Trophoblast cell (in vitro differentiated cells and primary cell): ENCODE data around the gene NLE1.
A peak's percentile ranks its signal among the peaks of the same experiment; 100 is the strongest.

Source experiments
- DNase-seq, 2 donors: peaks; one replicate each; pipeline ENCODE4 v3.0.0-alpha.2; 2016
- H2AFZ ChIP-seq: 2 replicates; pipeline ENCODE4 v1.6.1; 2013; ENCODE audit warnings: low read length, moderate library complexity, mild to moderate bottlenecking; ENCODE audit not compliant: insufficient read depth, poor library complexity
- H2AK5ac ChIP-seq: 2 replicates; pipeline ENCODE4 v1.6.1; 2013; ENCODE audit warnings: mild to moderate bottlenecking, low read length
- H2BK120ac ChIP-seq: 2 replicates; pipeline ENCODE4 v1.6.1; 2013; ENCODE audit warnings: low read length, mild to moderate bottlenecking, moderate library complexity; ENCODE audit not compliant: insufficient read depth, poor library complexity
- H2BK12ac ChIP-seq: 2 replicates; pipeline ENCODE4 v1.6.1; 2013; ENCODE audit warnings: mild to moderate bottlenecking, low read length, moderate library complexity
- H2BK5ac ChIP-seq: 2 replicates; pipeline ENCODE4 v1.6.1; 2013; ENCODE audit warnings: low read length, low read depth, moderate library complexity, mild to moderate bottlenecking; ENCODE audit not compliant: poor library complexity
- H3K14ac ChIP-seq: 2 replicates; pipeline ENCODE4 v1.6.1; 2013; ENCODE audit warnings: mild to moderate bottlenecking, low read length
- H3K18ac ChIP-seq: 2 replicates; pipeline ENCODE4 v1.6.1; 2013; ENCODE audit warnings: mild to moderate bottlenecking, low read length
- H3K23ac ChIP-seq: 2 replicates; pipeline ENCODE4 v1.6.1; 2013; ENCODE audit warnings: low read length
- H3K27ac ChIP-seq: 2 replicates; pipeline ENCODE4 v1.5.1; 2013; ENCODE audit warnings: low read depth, mild to moderate bottlenecking, inconsistent platforms, low read length, moderate library complexity
- H3K27me3 ChIP-seq: 2 replicates; pipeline ENCODE4 v1.6.1; 2013; ENCODE audit warnings: inconsistent platforms, mild to moderate bottlenecking, low read length, moderate library complexity; ENCODE audit not compliant: insufficient read depth
- H3K36me3 ChIP-seq, 2 experiments: 1 replicate in 1 of 2; 2 replicates in 1 of 2; pipeline ENCODE4 v1.6.1; 2013; ENCODE audit warnings: low read length in 2 of 2, mild to moderate bottlenecking in 2 of 2, moderate library complexity in 1 of 2; ENCODE audit not compliant: insufficient read depth in 2 of 2, control insufficient read depth in 1 of 2
- H3K4ac ChIP-seq: 2 replicates; pipeline ENCODE4 v1.6.1; 2013; ENCODE audit warnings: low read depth, mild to moderate bottlenecking, low read length, moderate library complexity
- H3K4me1 ChIP-seq, 2 experiments: 1 replicate in 1 of 2; 2 replicates in 1 of 2; pipeline ENCODE4 v1.6.1; 2013; ENCODE audit warnings: low read length in 2 of 2, mild to moderate bottlenecking in 2 of 2, moderate library complexity in 1 of 2; ENCODE audit not compliant: insufficient read depth in 2 of 2, control insufficient read depth in 1 of 2
- H3K4me2 ChIP-seq: 2 replicates; pipeline ENCODE4 v1.6.1; 2013; ENCODE audit warnings: inconsistent platforms, mild to moderate bottlenecking, low read length, moderate library complexity
- H3K4me3 ChIP-seq: 2 replicates; pipeline ENCODE4 v1.5.1; 2013; ENCODE audit warnings: mild to moderate bottlenecking, low read depth, low read length, inconsistent platforms
- H3K79me1 ChIP-seq: one replicate; pipeline ENCODE4 v1.6.1; 2013; ENCODE audit warnings: low read length
- H3K79me2 ChIP-seq: 2 replicates; pipeline ENCODE4 v1.6.1; 2013; ENCODE audit warnings: low read length, mild to moderate bottlenecking; ENCODE audit not compliant: control insufficient read depth, insufficient read depth, poor library complexity
- H3K9ac ChIP-seq: 2 replicates; pipeline ENCODE4 v1.6.1; 2013; ENCODE audit warnings: mild to moderate bottlenecking, low read length
- H3K9me3 ChIP-seq: 2 replicates; pipeline ENCODE4 v1.6.1; 2013; ENCODE audit warnings: low read depth, mild to moderate bottlenecking, control low read depth, inconsistent platforms, low read length; ENCODE audit not compliant: insufficient read depth
- H4K12ac ChIP-seq: 2 replicates; pipeline ENCODE4 v1.6.1; 2013; ENCODE audit warnings: low read depth, mild to moderate bottlenecking, low read length, moderate library complexity
- H4K8ac ChIP-seq: 2 replicates; pipeline ENCODE4 v1.6.1; 2013; ENCODE audit warnings: low read depth, mild to moderate bottlenecking, low read length, moderate library complexity
- H4K91ac ChIP-seq: one replicate; pipeline ENCODE4 v1.6.1; 2013; ENCODE audit warnings: low read depth, mild to moderate bottlenecking, low read length, moderate library complexity
- WGBS: extraction: QIAGEN DNeasy Blood & Tissue Kit; methylation state at CpG from one replicate; pipeline ENCODE4 v1.1.7; 2013; ENCODE audit warnings: missing lambda C conversion rate; ENCODE audit not compliant: insufficient read length, insufficient coverage; ENCODE audit errors: extremely low coverage; 5-methylcytosine and 5-hydroxymethylcytosine counted together

Gene NLE1

DNA sequence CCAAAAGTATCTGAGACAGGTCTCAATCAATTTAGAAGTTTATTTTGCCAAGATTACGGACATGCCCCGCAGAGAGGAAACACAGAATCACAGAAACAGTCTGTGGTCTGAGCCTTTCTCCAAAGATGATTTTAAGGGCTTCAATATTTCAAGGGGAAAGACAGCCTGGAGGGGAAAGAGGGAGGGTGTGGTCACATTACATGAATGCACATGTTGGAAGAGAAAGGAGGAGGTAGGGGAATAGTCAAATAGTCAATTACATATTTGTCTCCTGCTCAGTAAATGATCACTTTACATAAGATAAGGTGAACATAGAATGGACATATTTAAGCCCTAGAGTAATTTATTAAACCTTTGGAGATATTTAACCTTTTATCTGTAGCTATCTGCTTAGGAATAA, 17.8 kb upstream of the NLE1 start:
- no peak overlapping the region for H4K91ac ChIP-seq
- no peak overlapping the region for H2AFZ ChIP-seq
- H2BK5ac ChIP-seq = no peak overlapping the region
- no peak overlapping the region for H3K23ac ChIP-seq
- no peaks in the 10 kb centered on the region for H3K79me2 ChIP-seq
- H2BK120ac ChIP-seq = no peak overlapping the region
- H3K9ac ChIP-seq = no peak overlapping the region
- H3K9me3 ChIP-seq = no peaks in the 10 kb centered on the region
- no peaks in the 10 kb centered on the region for H3K4me1 ChIP-seq
- no peak overlapping the region for H4K12ac ChIP-seq
- H3K27me3 ChIP-seq = no peaks in the 10 kb centered on the region
- H3K4me3 ChIP-seq = no peak overlapping the region
- no peak overlapping the region for H3K4me2 ChIP-seq
- no peak overlapping the region for H3K18ac ChIP-seq
- H3K79me1 ChIP-seq = no peaks in the 10 kb centered on the region
- no peak for DNase-seq
- no peaks in the 10 kb centered on the region for H3K36me3 ChIP-seq
- H3K27ac ChIP-seq = no peak overlapping the region
- H2BK12ac ChIP-seq = no peak overlapping the region
- H3K4ac ChIP-seq = no peak overlapping the region
- H3K14ac ChIP-seq = no peak overlapping the region
- H2AK5ac ChIP-seq = no peak overlapping the region
- no CpG with 5 or more reads among the region's 2 CpGs for WGBS
- no peak overlapping the region for H4K8ac ChIP-seq

- H3K18ac ChIP-seq = no peak overlapping the region
- no peak for DNase-seq
- H3K27me3 ChIP-seq = no peaks in the 10 kb centered on the region
- no peak overlapping the region for H3K4me2 ChIP-seq
- no peak overlapping the region for H3K27ac ChIP-seq
- H3K4me3 ChIP-seq = no peak overlapping the region
- H2BK12ac ChIP-seq = no peak overlapping the region
- no peak overlapping the region for H2AK5ac ChIP-seq
- no peak overlapping the region for H2AFZ ChIP-seq
- peaks cover 0 to 2% of the 10 kb centered on the region in 2 experiments for H3K4me1 ChIP-seq
- H4K91ac ChIP-seq = no peak overlapping the region
- no peaks in the 10 kb centered on the region for H3K79me1 ChIP-seq
- no peak overlapping the region for H4K12ac ChIP-seq
- no peak overlapping the region for H3K9ac ChIP-seq
- H3K23ac ChIP-seq = no peak overlapping the region
- no peak overlapping the region for H3K14ac ChIP-seq
- H2BK5ac ChIP-seq = no peak overlapping the region
- WGBS = no CpG with 5 or more reads among the region's 7 CpGs
- H3K9me3 ChIP-seq = peaks cover 3% of the 10 kb centered on the region
- no peak overlapping the region for H3K4ac ChIP-seq
- H4K8ac ChIP-seq = no peak overlapping the region
- H2BK120ac ChIP-seq = no peak overlapping the region
- no peaks in the 10 kb centered on the region for H3K79me2 ChIP-seq
- no peaks in the 10 kb centered on the region for H3K36me3 ChIP-seq
Observed at GRCh38 chr17:35155246-35155645, 13.1 kb upstream of the NLE1 start.

DNA sequence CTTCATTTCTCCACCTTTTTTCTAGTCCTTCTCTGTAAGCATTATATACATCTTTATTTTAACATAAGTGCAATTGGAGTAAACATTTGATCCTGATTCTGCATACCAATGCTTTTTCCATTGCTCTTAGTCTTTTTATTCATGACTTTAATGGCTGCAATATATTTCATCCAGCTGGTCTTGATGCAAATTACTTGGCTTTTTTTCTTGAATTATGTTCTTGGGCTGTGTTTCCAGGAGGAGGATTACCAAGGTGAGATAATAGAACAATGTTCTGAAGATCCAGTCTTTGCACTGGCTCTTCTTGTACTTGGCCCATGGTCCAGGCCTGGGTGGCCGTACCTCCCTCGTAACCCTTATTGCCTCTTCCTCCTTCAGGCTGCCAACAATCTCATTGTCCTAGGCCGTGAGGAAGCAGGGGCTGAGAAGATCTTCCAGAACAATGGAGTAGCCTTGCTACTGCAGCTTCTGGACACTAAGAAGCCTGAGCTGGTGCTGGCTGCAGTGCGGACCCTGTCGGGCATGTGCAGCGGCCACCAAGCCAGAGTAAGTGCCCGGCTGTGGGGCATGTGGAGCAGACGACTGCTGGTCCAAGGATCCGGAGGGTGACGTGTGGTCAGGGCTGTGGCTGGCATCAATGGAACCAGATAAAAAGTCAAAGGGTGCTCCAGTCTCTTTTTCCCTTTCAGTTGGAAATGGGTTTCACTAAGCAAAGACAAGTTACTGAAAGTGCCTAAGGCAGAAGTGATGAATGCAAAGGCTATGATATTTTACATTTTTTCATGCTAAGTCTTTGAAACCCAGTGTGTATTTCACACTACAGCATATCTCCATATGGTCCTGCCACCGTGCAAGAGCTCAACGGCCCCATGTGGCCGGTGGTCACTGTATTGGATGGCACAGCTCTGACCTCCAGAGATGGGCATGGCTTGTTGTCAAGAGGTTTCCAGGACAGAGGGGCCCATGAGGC, 12.4 kb upstream of the NLE1 start:
- no peak overlapping the region for H3K4me2 ChIP-seq
- H2AFZ ChIP-seq = no peak overlapping the region
- no peak overlapping the region for H2BK5ac ChIP-seq
- H3K14ac ChIP-seq = no peak overlapping the region
- no peak overlapping the region for H3K27ac ChIP-seq
- no peak overlapping the region for H4K12ac ChIP-seq
- no peaks in the 10 kb centered on the region for H3K27me3 ChIP-seq
- no peak overlapping the region for H2BK120ac ChIP-seq
- H3K9ac ChIP-seq = no peak overlapping the region
- no peaks in the 10 kb centered on the region for H3K79me1 ChIP-seq
- no peak overlapping the region for H3K23ac ChIP-seq
- H3K4ac ChIP-seq = no peak overlapping the region
- H3K36me3 ChIP-seq = no peaks in the 10 kb centered on the region
- no peaks in the 10 kb centered on the region for H3K79me2 ChIP-seq
- no peak overlapping the region for H2AK5ac ChIP-seq
- peaks cover 7% of the 10 kb centered on the region for H3K9me3 ChIP-seq
- no peak overlapping the region for H3K4me3 ChIP-seq
- H4K91ac ChIP-seq = no peak overlapping the region
- no peak overlapping the region for H3K18ac ChIP-seq
- peaks cover 0 to 2% of the 10 kb centered on the region in 2 experiments for H3K4me1 ChIP-seq
- no peak overlapping the region for H4K8ac ChIP-seq
- no peak overlapping the region for H2BK12ac ChIP-seq
- DNase-seq = peak in 1 of 2 donors; percentile 66
- WGBS = no CpG with 5 or more reads among the region's 13 CpGs

GRCh38 chr17:35152421-35153140, 10.5 kb upstream of the NLE1 start:
- no peak overlapping the region for H2BK12ac ChIP-seq
- H3K18ac ChIP-seq = no peak overlapping the region
- H2BK5ac ChIP-seq = no peak overlapping the region
- H2AFZ ChIP-seq = no peak overlapping the region
- H3K79me2 ChIP-seq = no peaks in the 10 kb centered on the region
- WGBS = no CpG with 5 or more reads among the region's 13 CpGs
- H3K14ac ChIP-seq = no peak overlapping the region
- no peak overlapping the region for H4K91ac ChIP-seq
- H4K12ac ChIP-seq = no peak overlapping the region
- H3K27me3 ChIP-seq = no peaks in the 10 kb centered on the region
- H3K4ac ChIP-seq = no peak overlapping the region
- H2AK5ac ChIP-seq = no peak overlapping the region
- DNase-seq = no peak
- no peak overlapping the region for H4K8ac ChIP-seq
- H3K79me1 ChIP-seq = no peaks in the 10 kb centered on the region
- H3K36me3 ChIP-seq = no peaks in the 10 kb centered on the region
- no peak overlapping the region for H3K4me3 ChIP-seq
- H2BK120ac ChIP-seq = no peak overlapping the region
- H3K4me2 ChIP-seq = no peak overlapping the region
- H3K9me3 ChIP-seq = peaks cover 7% of the 10 kb centered on the region
- H3K23ac ChIP-seq = no peak overlapping the region
- no peak overlapping the region for H3K27ac ChIP-seq
- no peak overlapping the region for H3K9ac ChIP-seq
- H3K4me1 ChIP-seq = peaks cover 9% of the 10 kb centered on the region in 2 experiments
